GM21367 (cell line): ENCODE data around the gene MAT2A.
A peak's percentile ranks its signal among the peaks of the same experiment; 100 is the strongest.
"Not testable (repeated sequence)": the region's sequence is repeated elsewhere in the genome, so short reads cannot be mapped to it uniquely, and the experiment has no call there.

Experiments used
- ATAC-seq: cut with Tn5 transposase; IDR thresholded peaks from one replicate; pipeline ENCODE4 v1.9.1; 2021; ENCODE audit not compliant: unreplicated experiment

The MAT2A gene

DNA sequence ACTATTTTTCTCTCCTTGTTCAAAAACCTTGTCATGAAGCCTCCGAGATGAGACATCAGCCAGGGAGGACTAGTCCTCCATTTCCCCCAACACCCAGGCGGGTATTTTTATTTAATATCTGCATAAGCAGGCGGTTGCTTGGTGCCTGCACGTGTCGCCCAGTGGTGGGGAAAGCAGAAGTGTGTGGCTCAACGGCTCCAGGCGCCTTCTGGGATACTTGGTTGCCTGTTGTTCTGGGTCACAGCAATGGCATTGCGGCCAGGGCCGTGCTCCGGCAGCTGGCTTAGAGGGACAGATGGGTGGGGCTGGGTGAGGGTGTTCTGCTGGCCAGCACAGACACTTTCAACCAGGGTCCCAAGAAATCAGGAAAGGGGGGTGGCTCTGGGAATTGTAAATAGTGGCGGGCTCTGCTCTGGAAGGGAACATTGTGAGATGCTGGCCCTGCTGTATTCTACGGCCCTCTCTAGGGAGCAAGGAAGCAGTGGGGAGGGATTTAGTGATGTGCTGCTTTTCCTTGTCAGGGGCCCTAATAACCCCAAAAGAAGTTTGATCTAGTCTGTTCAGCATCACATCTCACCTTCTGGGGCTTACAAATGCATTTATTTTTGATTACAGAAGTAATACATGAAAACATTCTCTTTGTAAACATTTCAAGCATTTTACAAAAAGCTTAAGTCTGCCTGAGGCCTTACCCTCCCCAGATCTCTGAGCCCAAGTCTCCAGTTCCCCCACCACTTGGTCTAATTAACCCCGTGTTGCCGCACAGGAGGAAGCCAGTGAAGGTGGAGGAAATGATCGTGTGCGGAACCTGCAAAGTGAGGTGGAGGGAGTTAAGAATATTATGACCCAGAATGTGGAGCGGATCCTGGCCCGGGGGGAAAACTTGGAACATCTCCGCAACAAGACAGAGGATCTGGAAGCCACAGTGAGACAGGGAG lies 39.5 kb downstream of the MAT2A start:
- ATAC-seq: no peak

DNA sequence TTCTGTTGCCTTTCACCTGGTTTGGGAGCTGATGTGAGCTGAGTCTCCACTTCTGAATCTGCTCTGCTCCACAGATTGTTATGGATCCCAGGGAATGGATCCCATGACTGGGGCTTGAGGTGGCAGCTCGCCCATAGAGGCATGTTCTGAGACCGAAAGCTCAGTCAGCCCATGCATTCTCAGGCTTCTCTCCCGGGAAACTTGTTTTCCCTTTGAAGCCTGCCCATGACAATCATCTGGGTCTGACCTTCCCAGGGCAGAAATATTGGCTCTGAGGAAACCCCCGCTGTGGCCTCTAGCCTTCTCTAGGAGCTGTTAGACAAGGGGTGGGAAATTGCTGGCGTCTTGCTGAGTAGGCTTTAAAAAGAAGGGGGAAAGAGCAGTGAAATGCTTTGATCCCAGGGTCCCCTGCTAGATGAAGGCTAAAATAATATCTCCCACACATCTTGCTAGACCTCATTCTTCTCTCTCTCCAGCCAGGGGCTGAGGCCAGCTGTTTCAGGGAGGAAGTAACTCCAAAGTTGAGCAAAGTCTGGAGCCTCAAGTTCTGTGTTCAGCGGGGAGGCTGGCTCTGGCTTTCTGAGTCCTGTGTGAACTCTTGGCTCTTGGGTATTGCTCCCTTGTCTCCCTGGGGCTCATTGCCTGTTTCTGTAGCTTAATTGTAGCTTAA lies 40.4 kb downstream of the MAT2A start:
- ATAC-seq: no peak

DNA sequence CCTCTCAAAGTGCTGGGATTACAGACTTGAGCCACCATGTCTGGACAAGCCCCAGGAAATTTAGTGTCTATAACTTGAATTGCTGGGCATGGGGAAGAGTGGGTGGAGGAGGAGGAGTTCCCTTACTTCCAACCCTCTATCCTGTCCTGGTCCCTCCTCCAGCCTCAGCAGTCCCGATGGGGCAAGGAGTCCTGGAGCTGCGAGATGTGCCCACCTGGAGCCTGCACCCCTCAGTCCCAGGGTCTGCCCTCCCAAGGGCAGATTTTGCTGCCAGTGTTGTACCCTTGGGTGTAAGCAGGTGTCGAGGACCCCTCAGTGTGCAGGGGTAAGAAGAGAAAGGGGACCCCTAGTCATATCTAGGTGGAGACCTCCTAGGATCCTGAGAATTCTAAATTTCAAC lies 41.2 kb downstream of the MAT2A start:
- ATAC-seq: no peak

DNA sequence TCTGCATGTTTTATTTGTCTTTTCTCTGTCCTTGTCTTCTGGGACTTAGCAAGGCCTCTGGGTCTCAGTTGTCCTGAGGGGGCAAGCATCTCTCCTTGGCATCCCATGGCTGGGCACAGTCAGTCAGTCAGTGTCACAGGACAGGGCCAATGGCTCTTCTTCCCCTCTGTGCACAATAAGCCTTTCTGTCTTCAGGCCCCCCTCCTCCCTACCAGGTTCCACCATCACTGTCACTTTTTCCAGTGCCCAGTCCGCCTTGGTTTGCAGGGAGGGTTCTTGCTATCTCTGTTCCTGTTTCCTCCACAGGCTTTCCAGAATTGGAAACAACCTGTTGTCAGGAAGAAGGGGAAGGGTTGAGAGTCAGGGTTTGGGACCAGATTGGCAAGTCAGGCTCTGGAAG lies 43.5 kb downstream of the MAT2A start:
- ATAC-seq: no peak

DNA sequence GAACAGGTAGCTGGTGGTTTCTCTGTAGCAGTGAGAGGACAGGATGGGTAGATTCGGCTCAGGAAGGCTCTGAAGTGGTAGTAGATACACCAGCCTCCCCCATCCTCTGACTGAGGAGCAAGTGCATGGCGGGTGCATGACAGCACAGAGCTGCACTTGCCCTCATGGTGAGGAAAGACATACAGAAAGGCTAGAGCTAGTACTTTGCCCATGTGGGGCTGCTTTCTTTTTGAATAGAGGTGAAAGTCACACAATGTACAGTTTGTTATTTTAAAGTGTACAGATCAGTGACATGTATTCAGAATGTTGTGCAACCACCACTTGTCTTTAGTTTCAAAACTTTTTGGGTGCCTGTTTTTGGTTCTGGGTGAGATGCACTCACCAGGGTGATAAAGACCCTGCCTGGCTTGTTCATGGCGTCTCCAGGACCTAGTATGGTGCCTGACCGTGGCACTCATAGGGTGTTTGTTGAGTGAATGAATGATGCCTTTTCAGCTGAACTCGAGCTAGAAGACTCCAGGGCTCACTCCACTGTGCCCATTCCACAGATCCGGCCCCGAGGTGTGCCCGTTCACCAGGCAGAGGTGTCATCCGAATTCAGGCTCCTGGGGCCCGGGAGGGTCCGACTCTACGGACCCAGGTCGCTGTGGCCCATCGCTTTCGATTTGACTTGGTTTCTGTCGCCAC lies 44.8 kb downstream of the MAT2A start:
- ATAC-seq: peak; percentile 3

DNA sequence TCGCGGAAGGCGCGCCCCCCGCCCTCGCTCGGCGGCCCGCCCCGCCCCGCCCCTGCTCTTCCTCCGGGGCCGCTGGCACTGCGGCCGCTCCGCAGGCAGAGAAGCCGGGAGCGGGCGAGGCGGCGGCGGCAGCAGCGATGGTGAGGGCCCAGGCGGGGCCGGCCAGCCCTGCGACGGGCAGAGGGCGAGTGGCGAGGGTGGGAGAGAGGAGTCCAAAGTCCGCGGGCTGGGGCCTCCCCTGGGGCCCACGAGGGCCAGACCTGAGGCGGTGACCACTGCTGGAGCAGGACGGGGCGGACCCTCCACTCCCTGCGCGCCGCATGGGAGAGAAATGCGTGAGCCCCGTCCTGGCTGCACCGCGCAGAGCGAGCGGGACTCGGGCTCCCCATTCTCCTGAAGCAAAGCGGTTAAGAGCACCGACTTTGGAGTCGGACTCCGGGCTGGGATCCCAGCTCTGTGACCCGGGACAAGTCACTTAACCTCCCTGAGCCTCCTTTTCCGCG lies 45.4 kb downstream of the MAT2A start, which contains the start of gene VAMP5:
TSS of gene VAMP5 (plus strand) at position 78 of the 503 bp plus-strand sequence. CDS start at position 138, 60 bp downstream.
- peak; percentile 42 for ATAC-seq

DNA sequence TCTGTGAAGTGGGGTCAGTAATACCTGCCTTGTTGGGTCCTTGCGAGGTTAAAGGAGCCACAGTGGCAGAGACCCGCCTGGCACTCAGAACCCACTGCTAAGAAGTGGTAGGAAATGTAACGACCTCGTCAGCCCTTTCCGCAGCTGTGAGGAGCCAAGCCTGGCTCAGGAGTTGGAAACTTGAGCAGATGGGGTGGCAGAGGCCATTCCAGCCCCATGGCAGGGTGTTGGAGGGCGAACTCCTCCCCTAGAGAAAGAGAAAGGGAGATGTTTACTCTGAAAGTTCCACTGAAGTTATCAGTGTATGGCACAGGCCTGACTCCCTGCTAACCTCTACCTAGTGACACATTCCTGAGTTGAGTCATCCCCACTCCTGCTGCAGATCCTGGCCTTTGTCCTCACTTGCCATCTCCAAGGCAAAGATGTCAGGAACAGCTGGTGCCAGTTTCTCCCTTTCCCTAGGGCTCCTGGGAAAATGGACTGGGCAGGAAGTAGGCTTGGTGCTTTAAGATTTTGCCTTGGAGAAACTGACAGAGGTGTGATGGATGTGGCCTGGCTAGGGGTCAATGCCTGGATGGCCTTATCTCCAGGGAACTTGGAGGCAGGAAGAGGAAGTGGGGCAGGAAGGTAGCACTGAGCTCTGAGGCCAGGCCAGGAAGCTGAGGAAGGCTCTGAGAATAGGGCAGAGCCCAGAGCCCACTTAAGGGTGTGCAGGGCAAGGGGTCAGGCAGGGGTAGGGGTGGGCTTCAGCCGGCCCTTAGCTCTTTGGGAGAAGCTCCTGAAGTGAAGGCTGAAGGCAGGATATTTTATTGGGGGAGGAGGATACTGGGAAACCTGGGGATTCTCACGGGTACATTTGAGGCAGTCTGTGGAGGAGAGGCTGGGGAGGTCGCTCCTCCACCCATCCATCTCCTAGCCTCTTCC lies 46.2 kb downstream of the MAT2A start:
- ATAC-seq: no peak

DNA sequence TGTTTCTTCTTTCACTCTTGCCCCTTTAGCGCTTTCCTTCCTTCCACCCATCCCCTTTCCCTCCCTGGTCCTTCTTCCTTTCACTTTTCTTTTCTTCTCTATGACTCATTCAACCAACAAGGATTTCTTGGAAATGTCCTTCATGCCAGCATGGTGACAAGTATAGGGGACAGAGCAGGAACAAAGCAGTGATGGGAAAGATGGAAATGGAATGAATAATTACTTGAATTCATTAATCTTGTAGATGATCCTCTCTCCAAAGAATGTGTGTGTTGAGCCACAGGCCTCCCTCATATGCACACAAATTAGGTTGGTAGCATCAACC lies 46.8 kb downstream of the MAT2A start:
- ATAC-seq: no peak

DNA sequence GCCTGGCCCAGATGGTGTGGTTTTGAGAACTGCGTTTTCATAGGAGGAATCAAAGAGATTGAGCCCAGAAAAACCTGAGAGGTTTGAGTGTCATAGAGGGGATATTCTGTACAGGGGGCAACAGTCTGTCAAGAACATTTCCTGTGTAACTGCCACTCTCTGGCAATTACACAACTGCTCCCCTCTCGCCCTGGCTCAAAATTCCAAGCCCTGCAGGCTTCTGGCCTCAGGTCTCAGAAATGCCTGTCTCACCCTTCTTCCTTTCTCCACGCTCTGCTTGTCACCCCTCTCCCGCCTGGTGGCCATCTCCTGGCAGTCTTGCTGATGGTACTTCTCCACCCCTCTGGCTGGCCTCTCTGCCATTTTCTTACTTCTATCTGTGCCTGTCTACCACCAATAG lies 49.3 kb downstream of the MAT2A start:
- no peak for ATAC-seq

DNA sequence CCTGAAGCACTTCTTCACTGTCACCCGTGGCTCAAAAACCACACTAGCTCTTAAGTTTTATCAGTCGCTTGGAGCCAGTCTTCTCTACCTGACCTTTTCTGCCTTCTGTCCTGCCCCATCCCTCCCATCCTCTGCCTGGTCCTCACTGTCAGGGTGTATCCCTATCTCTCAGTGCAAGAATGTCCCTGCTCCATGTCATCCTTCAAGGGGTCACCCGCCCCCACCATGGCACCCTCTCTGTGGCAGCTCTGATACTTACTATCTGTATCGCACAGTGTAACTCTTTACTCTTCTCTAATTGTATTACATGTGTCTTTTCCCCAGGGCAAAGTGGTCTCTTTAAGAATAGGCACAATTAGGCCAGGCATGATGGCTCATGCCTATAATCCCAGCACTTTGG lies 49.7 kb downstream of the MAT2A start:
- ATAC-seq: no peak

DNA sequence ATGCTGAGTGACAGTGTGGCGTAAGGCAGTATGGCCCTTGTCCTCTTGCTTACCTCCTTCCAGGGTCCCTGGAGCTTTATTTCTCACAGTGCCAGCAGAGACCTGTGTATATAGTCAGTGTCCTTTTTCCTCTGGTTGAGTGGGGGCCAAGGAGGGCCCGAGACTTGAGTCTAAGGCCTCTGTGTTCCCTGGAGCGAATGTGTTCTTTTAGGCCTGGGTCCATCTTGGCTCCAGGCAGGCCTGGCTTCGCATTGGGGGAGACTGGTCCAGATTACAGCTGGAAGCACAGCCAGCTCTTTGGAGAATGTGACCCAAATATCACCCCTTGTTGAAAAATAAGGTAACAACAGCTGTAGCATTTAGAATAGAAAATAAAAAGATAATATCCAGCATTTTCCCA lies 50.2 kb downstream of the MAT2A start:
- ATAC-seq: no peak

DNA sequence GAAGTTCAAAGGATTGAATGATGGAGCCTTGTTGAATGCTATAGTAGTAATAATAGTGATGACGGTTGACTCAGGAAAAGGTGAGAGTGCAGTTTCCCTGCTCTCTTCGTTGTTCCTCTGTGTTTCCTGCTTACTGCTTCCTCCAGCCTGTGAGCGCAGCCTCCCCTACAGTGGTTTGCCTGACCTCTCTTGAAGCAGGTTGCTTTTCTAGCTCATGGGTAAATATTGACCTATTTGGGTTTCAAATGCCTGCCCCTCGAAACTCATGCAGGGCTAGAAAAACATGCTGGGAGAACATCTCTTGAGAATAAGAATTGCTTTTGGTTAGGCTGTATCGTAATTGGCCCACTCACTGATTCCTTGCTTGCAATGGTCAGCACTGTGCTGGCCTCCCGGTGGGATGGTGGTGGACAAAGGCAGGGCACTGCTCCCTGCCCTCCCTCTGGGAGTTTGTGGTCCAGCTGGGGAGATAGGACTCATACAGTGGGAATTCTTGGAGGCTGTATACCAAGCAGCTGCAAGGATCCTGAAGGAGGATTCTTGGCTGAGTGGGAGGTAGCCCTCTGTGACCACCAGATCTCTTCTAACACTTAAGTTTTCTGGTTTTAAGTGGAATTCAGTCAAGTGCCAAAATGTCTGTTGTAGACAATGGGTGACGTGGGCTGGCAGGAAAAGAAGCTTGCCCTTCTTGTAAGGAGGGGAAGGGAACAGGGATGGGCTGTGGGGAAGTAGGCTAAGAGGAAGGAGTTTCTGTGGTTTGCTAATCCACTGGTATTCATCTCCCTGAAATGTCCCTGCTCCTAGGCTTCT lies 51.2 kb downstream of the MAT2A start:
- no peak for ATAC-seq

DNA sequence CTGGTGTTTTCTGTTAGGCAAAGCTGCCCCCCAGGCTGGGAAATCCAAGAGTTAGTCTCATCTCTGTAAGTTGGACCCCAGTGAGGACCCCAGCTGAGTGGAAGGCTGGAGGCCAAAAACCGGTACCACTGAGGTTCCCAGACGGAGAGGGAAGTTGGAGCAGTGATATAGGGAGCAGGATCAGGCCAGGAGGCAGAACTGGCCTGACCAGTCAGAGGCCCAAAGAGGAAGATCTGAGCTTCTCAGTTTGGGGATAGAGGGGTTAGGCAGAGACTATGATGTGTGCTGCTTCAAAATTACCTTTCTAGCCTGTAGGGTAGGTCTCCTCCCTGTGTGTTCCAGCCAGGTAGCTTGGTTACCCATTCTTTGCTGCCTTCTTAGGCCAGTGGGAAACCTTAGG lies 52.0 kb downstream of the MAT2A start:
- no peak for ATAC-seq

DNA sequence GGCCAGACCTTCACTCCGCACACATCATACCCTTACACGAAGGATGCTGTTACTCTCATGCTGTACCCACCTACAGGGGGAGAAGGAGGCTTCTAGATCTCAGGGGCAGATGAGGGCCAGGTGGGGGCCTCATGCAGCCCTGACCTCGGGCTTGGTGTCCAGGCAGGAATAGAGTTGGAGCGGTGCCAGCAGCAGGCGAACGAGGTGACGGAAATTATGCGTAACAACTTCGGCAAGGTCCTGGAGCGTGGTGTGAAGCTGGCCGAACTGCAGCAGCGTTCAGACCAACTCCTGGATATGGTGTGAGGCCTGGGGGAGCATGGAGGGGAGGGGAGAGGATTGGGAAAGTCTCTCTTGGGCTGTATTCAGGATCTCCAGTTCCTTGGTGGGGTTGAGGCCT lies 52.6 kb downstream of the MAT2A start:
- no peak for ATAC-seq

DNA sequence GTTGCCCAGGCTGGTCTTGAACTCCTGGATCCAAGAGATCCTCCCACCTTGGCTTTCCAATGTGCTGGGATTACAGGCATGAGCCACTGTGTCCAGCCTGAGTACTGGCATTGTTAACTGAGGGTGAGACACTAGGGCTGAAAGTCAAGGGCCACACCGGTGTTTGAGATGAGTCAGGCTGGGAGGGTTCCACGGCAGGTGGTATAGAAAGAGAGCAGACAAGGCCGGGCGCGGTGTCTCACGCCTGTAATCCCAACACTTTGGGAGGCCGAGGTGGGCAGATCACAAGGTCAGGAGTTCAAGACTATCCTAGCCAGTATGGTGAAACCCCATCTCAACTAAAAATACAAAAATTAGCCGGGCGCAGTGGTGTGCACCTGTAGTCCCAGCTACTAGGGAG lies 53.3 kb downstream of the MAT2A start:
- ATAC-seq: not testable (repeated sequence)

DNA sequence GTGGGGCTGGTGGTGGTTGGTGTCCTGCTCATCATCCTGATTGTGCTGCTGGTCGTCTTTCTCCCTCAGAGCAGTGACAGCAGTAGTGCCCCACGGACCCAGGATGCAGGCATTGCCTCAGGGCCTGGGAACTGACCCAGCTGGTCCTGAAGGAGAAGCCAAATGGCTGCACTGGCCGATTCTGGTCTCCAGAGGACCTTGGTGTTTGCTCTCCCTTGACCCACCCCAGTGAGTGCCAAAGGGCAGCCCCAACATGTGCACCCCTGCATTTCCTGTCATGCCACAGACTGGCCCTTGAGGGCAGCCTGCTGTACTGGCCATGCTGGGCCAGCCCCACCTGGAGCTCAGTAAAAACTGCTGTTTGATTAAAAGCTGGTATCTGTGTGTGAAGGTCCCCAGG lies 54.1 kb downstream of the MAT2A start:
- no peak for ATAC-seq
